IPS DF 4.7 (cell line): ENCODE measurements around the gene ZBTB7B.
"Not testable (repeated sequence)": the region's sequence is repeated elsewhere in the genome, so short reads cannot be mapped to it uniquely, and the experiment has no call there.

ENCODE experiments used
- DNase-seq: peaks from one replicate; pipeline ENCODE4 v3.0.0-alpha.2; 2013; ENCODE audit warnings: low spot score; ENCODE audit errors: extremely low read depth

ZBTB7B gene

DNA sequence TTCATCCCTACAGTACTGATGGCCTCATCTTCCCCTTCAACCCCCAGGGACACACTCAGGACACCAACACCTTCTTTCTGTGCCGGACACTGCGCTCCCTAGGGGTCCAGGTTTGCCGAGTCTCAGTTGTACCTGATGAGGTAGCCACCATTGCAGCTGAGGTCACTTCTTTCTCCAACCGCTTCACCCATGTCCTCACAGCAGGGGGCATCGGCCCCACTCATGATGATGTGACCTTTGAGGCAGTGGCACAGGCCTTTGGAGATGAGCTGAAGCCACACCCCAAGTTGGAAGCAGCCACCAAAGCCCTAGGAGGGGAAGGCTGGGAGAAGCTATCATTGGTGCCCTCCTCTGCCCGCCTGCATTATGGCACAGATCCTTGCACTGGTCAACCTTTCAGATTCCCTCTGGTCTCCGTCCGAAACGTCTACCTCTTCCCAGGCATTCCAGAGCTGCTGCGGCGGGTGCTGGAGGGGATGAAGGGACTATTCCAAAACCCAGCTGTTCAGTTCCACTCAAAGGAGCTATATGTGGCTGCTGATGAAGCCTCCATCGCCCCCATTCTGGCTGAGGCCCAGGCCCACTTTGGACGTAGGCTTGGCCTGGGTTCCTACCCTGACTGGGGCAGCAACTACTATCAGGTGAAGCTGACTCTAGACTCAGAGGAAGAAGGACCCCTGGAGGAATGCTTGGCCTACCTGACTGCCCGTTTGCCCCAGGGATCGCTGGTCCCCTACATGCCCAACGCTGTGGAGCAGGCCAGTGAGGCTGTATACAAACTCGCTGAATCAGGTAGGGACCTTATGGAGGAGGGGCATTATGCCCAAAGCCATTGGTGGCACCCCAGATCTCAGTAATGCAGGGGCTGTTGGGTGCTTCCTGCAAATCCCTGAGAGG is 14.3 kb upstream of the ZBTB7B start:
- DNase-seq, result no peak

DNA sequence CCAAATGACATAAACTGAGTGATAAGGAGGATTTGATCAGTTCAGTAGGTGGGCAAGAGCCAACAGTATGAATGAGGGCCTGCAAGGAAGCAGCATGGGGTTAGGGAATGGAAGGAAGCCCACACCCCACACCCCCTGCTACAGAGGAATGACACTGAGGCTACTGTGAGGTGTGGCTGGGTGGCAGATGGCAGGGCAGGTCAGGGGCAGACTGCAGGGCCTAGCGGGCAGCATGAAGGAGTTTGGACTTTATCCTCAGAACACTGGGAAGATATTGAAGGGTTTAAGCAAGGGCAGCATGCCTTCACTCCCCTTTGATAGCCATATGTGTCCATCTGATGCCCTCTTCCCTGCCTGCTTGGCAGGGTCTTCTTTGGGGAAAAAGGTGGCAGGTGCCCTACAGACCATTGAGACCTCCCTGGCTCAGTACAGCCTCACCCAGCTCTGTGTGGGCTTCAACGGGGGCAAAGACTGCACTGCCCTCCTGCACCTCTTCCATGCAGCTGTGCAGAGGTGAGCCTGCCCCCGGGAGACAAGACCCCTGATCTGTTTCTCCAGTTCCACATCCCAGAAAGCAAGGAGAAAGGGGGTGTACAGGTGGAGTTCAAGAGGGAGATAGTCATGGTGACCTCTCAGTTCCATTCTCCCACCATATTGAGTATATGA is 13.3 kb upstream of the ZBTB7B start:
- no peak for DNase-seq

DNA sequence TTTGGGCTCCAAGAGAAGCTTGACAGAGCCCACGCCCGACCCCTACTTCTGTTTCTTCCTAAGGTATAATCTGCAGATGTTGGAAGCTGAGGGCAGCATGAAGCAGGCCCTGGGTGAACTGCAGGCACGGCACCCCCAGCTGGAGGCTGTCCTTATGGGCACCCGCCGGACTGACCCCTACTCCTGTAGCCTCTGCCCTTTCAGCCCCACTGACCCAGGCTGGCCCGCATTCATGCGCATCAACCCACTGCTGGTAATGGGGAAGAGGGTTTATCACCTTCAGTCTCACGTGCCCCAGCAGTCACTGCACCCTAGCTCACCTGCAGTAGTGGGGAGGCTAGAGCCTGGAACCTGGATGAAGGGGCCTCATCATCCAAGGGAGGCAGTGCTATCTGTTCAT is 12.3 kb upstream of the ZBTB7B start:
- DNase-seq, result no peak

DNA sequence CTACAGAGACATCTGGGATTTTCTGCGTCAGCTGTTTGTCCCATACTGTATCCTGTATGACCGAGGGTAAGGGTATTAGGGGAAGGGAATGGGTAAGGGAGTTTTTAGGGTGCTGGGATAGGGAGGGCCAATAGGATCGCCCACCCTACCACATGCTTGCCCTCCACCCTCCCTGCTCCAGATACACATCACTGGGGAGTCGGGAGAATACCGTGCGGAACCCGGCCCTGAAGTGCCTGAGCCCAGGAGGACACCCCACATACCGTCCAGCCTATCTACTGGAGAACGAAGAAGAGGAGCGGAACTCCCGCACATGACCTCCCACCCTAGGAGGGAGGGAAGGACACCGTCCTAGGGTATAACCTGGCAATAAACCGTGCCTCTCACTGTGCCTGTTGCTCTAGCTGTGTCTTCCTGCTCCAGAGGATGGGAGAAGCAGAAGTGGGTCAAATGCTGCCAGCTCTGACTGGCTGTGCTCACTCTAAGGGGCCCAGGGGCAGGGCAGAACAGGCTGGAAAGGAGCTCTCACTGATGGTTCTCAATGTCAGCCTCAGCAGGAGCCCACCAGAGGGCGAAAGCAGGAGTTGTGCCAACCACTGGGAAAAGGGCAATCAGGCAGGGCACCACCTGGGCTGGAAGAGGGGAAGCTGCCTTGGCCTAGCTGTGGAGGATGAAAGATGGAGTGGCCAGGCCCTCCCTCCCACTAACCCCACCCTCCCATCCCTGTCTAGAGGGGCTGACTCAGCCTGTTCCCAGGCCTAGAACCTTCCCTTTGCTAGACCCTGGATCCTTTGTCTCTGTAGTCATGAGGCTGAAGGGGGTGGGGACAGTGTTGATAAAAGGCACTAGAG is 9.7 kb upstream of the ZBTB7B start:
- no peak for DNase-seq

DNA sequence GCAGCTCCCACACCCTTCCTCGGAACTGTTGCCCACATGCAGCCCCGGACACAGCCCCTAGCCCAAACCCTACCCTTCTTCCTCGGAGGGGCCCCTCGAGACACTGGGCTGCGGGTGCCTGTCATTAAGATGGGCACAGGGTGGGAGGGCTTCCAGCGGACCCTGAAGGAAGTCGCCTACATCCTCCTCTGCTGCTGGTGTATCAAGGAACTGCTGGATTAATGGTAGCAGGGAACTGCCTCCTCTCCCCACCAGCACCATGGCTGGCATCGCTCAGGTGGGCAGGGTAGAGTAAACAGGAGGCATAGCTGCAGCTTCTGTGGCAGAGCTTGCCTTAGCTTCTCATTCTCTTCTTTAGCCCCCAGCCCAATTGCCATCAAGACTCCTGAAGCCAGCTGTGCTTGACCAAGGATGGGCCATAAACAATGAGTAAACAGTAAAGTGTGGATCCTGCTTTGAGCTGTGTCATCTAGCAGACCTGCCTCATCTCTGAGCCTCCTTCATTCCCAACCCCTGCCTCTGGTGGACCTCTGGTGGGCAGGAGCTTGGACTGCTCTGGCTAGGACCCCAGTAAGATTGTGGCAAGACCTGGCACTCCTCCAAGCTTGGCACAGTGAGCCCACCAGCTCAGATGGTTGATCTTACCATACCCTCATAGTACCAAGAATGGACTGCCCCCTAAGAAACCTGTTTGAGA is 8.9 kb upstream of the ZBTB7B start, which contains the start of gene LENEP:
Gene LENEP, plus strand, starts transcription at position 15 of the 697 bp plus-strand sequence. Its CDS starts 22 bp downstream, at position 37.
- no peak for DNase-seq

DNA sequence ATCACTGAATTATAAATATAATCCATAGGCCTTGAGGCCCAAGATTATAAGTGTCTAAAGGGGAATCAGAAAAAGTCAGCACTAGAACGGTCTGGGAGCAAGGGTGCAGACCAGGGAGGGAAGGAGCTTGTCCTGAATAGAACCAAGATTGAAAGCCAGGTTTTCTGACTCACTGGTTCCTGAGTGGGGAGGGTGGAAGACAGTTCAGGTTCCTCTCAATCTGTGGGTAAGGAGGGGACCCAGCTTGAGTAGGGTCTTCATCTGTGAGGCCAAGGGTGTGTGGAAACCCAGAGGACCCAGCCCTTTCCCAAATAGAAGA is 8.4 kb upstream of the ZBTB7B start:
- no peak for DNase-seq

DNA sequence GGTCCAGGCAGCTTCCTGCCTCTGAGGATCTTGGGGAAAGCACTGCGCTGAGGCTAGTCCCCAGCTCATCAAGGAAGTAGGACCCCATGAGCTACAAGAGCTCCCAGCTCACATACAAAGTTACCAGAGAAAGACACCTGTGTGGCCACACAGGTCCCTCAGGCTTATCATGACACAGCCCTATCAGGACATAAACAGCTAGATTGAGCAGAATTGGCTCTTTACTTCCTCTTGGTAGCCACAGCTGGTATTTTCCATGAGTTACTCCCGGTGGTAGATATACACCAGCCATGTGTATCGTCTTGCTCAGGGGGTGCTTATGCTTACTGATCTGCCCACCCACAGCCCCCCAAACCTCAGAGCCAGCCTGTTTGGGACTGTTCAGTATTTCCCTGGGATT is 8.0 kb upstream of the ZBTB7B start:
- DNase-seq, result no peak

DNA sequence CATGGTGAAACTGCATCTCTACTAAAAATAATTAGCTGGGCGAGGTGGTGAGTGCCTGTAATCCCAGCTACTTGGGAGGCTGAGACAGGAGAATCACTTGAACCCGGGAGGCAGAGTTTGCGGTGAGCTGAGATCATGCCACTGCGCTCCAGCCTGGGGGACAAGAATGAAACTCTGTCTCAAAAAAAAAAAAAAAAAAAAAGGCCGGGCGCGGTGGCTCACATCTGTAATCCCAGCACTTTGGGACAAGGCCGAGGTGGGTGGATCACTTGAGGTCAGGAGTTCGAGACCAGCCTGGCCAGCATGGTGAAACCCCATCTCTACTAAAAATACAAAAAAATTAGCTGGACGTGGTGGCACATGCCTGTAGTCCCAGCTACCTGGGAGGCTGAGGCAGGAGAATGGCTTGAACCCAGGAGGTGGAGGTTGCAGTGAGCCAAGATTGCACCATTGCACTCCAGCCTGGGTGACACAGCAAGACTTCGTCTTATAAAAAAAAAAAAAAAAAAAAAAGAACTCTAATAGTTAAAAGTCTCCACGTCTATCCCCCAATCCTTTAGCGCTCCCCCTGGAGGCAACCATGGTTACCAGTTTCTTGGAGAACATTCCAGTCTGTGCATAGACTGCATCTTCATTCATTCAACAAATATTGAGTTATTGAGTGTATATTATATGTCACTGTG is 7.2 kb upstream of the ZBTB7B start:
- not testable (repeated sequence) for DNase-seq

DNA sequence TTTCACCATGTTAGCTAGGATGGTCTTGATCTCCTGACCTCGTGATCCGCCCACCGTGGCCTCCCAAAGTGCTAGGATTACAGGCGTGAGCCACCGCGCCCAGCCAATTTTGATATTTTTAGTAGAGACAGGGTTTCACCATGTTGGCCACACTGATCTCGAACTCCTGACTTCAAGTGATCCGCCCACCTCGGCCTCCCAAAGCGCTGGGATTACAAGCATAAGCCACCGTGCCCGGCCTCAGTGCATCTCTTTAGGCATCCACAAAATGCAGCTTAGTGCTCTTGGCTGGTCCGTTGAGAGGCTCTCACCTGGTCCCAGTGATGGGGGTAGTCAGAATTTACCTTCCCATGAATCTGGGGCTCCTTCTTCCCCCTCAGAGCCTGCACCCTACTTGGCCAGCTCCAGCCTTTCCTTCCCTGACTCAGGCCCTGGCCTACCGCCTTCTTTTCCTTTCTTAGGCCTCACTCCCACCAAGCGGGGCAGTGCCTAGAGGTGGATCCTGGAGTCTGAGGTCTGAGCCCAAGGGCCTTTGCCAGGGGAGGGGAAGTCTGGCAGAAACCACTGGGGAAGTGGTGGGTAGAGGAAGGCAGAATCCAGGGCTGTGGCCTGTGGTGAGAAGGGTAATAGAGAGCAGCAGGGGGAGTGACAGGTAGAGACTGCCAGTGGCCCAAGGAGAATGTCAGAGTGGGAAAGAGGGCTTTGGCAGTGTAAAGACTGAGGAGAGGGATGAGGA is 5.5 kb upstream of the ZBTB7B start:
- no peak for DNase-seq

DNA sequence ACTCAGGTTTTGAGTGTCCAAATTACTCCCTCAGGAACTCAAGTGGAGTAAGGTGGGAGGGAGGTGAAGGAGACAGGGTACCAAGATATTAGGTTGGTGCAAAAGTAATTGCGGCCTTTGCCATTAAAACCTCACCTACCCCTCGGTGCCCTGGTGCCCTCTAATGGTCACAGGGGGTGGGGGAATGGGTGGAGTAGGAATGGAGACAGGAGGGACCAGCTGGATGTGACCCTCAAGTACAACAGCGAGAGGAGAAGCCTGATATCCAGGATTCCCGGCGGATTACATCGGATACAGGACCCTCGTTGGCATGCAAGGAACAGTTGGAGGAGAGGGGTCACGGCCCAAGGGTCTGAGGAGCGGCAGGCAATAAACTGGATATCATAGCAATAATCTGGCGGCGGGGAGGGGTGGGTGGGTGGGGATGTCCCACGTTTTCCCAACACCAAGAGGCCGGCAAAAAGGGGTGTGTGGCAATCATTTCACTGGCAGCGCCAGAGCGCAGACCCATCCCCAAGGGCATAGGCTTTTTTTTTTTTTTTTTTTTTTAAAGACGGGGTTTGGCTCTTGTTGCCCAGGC is 4.3 kb upstream of the ZBTB7B start:
- DNase-seq, result no peak

DNA sequence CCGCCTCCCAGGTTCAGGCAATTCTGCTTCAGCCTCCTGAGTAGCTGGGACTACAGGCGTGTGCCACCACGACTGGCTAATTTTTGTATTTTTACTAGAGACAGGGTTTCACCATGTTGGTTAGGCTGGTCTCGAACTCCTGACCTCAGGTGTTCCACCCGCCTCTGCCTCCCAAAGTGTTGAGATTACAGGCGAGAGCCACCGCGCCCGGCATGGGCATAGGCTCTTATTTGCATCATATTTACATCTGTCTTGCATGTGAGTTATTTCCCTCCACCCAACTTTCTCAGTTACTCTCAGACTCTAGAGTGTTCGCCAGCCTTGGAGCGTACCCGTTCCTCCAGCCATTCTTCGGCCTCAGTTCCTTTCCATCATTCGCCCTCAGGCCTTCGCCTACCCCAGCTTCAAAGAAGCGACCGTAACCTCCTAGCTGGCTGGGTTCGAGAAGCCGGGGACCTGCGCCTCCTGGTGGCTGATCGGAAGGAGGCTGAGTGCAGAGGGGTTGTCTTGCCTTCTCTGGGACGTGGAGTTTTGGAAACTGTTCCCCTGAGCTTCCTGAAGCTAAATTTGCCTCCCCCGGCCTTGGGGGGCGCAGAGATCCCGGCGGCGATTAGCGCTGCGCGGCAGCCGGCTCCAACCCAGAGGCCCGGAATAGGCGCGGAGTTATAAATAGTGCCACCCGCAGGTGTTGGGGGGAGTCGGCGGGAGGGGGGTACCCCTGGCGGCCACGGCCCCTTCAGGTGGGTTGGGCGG is 3.6 kb upstream of the ZBTB7B start:
- no peak for DNase-seq

DNA sequence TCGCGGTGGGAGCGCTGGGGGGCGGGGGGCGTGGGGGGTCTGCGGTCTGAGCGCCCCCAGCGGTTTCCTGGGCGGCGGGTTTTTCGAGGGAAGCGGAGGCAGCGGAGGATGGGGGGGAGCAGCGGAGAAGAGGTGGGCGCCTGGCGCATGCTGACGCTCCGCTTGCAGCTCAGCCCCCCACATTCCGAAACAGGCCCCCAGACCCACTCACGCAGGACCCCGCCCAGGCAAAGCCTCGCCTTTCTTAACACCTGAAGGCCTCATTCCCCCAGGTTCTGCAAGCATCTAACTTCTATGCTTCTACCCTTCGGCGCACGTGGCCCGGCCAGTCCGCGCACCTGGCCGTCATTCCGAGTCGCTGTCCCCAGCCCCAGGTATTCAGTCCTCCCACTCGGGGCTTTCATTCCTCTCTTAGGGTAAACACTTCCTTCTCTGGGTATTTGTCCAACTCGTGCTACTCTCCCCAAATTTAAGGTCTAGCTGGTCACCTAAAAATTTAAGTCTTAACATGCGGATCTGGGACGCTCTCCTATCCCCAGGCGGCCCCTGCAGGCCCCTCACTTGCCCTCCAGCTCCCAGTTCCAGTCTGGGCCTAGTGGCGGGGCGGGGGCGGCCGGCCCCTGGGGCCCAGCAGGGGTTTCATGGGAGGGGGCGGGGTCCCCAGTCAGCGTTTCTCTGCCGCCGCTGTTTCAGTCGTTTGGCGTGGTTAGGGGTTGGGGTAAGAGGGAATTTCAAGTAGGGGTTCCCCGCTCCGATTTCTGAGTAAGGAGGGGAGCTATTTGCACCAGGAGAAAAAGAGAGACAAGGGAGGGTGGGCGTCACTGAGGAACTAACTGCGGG is 2.8 kb upstream of the ZBTB7B start:
- no peak for DNase-seq

DNA sequence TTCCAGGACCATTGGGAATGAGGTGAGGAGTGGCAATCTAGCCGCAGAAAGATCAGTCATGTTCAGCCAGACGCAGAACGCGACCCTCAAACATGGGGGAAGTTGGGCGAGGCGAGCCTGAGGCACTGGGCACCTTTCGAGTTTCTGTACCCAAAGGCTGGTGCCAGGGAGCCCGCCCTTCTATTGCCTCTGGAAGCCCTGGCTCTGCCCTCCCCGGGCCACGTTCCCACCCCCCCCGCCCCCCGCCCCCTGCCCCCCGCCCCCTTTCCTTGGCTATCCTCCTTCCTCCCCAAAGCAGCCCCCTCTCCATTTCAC is 2.2 kb upstream of the ZBTB7B start:
- no peak for DNase-seq

DNA sequence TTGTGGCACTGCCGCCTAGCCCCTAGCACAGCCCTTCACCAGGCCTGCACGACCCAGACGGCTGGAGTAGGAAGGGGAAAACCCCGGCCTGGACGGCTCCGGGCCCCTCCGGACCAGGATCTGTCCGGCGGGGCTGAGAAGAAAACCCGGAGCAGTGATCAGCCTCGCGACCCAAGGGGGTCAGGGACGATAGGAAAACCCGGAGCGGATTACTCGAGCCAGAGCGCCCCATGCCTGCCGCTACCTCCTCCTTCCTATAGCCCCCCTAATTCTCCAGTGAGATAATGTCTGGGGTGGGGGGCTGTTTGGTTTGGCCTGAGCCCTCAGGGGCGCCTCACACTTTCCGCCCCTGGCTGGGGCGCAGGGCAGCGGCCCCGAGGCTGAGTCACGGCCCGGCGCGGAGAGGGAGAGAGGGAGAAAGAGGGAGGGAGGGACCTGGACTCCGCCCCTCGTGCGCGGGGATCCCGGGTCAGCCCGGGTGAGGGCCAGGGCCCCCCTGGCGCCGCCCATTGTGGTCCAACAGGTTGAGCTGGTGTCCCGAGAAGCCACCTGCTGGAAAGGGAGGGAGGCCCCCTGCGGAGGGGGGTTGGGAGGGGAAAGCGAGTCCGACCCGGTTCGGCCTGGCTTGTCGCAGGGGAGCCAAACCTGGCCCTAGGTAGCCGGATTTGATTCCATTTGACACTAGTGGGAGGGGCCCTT is 1.7 kb upstream of the ZBTB7B start:
- DNase-seq, result no peak

DNA sequence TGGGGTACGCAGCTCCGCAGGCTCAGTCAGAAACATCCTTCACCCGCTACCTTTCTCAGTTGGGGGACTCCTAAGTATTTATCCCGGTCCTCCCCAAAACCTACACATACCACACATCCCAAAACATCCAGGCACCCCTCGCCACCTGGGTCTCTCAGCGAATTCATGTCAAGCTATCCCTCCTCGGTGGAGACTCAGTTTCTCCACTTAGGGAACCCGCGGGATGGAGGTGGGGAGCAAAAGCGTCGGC is 1.3 kb upstream of the ZBTB7B start:
- no peak for DNase-seq

DNA sequence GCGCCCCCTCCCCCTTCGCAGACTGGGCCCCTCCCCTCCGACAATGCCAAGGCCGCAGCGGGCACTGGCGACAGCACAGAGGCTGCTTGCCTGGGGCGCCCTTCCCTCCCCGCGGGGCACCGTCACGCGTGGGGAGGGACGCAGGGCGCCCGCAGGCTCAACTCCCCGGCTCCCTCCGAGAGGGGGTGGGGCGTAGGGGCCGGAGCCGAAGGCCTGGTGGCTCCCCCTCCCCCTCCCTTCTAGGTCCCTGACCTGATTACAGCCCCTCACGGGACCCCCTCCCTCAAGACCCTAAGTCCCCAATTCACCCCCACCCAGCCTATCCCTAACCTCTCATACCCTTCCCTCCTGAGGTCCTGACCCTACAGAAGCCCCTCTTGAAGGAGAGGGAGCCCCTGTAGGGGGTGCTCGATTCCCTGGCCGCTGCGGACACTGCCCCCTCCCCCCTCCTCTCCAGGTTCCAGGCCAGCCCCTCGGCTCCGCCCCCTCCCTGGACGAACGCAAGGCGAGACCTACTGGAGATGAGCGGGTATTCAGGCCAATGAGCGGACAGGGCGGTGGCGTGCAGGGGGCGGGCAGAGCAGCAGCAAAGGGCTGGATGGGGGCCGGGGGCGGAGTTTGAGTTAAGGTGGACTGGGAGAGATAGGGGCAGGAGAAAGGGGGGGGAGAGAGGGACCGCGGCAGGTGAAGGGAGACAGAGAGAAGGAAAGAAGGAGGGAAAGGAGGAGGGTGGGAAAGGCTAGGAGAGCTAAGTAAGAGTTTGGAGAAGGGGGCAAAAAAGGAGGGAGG is 733 bp upstream of the ZBTB7B start:
- no peak for DNase-seq

DNA sequence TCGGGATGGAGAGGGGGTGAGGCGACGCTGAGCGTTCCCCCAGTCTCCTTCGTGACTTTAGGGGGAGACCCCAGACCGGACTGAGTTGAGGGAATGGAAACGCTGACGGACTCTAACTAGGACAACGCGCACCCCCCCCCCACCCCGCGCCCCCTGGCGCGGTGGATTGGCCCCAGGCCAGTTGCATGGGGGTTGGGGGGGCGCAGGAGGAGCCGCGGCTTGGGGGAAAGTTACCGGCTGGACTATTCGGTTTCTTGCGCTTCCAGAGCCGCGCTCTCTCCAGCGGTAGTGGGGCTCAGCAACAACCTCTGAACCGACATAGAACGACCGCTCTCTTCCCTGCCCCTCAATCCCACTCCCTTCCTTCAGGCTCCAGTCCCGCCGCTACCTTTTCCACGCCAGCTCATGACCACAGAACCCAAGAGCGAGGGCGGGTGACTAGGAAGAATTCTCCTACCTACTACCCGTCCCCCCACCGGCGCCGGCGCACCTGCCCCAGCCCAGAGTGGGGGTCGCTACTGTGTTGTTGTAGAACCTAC is 694 bp downstream of the ZBTB7B start:
- DNase-seq, result no peak
